Left ventricle myocardium inferior (tissue), 1 donor: ENCODE data around the gene CPNE4. TPM values are rescaled to one million over a fixed set of nuclear protein-coding genes. Genes with fewer than 3 reads are reported as not detected.

Source experiments
- DNase-seq: peaks from one replicate; pipeline ENCODE4 v3.0.0-alpha.2; 2020
- H3K27ac ChIP-seq: fragments of 200-600 bp; replicated peaks from 2 replicates; pipeline ENCODE4 v1.8.0; 2021
- H3K27me3 ChIP-seq: fragments of 200-600 bp; 2 replicates; pipeline ENCODE4 v1.8.0; 2021; ENCODE audit warnings: low read depth
- H3K36me3 ChIP-seq: fragments of 200-600 bp; 2 replicates; pipeline ENCODE4 v1.8.0; 2021
- H3K4me1 ChIP-seq: fragments of 200-600 bp; 2 replicates; pipeline ENCODE4 v1.8.0; 2021
- H3K4me3 ChIP-seq: fragments of 200-600 bp; 2 replicates; pipeline ENCODE4 v1.8.0; 2021; ENCODE audit warnings: mild to moderate bottlenecking, moderate library complexity
- H3K9me3 ChIP-seq: fragments of 200-600 bp; replicated peaks from 2 replicates; pipeline ENCODE4 v1.8.0; 2021
- CTCF ChIP-seq: fragments of 200-600 bp; IDR thresholded peaks from 2 replicates; pipeline ENCODE4 v1.8.0; 2021; ENCODE audit warnings: antibody characterized with exemption, mild to moderate bottlenecking, borderline replicate concordance
- intact Hi-C: fragments of 100-400 bp; cut with micrococcal nuclease; formaldehyde crosslinking; loops from one replicate; pipeline ENCODE4 v1.11.0; 2022
- total RNA-seq: library from RNA; stranded (reverse); fragmentation: NEBNext Ultra II Directional; extraction: Animal tissue kit (Norgen Biotek cat#: 25700); gene quantifications from one replicate; pipeline ENCODE4 v1.2.1, GENCODE V29; 2021
- donor health status: DM: no; HTN: yes; CAD: no; lungs with severe emphysema.

CPNE4 gene
- total RNA-seq, 1 donor from 2014 or later, result 17.9 TPM

GRCh38 chr3:131655070-131655690 lies 379.6 kb downstream of the CPNE4 start:
- intact Hi-C loops, result no loop called here

GRCh38 chr3:131645638-131646037 lies 389.2 kb downstream of the CPNE4 start:
- Histone ChIP-seq H3K36me3 (no peaks in the 10 kb centered on the region), H3K27me3 (no peaks in the 10 kb centered on the region), H3K4me1 (no peaks in the 10 kb centered on the region), H3K9me3 (no peaks in the 10 kb centered on the region), H3K27ac (no peak overlapping the region), H3K4me3 (no peak overlapping the region)
- intact Hi-C loops, result no loop called here
- no peak for TF ChIP-seq CTCF
- DNase-seq, result no peak

More at GRCh38 chr3:131655070-131655690, 379.6 kb downstream of the CPNE4 start:
- H3K9me3 ChIP-seq, result no peaks in the 10 kb centered on the region
- no peaks in the 10 kb centered on the region for H3K4me1 ChIP-seq
- no peak for DNase-seq
- H3K4me3 ChIP-seq, result no peak overlapping the region
- no peak for TF ChIP-seq CTCF
- H3K27me3 ChIP-seq, result no peaks in the 10 kb centered on the region
- H3K27ac ChIP-seq, result no peak overlapping the region
- no peaks in the 10 kb centered on the region for H3K36me3 ChIP-seq

- Histone ChIP-seq H3K4me3 (no peak overlapping the region), H3K27me3 (no peaks in the 10 kb centered on the region), H3K9me3 (no peaks in the 10 kb centered on the region), H3K27ac (no peak overlapping the region), H3K4me1 (no peaks in the 10 kb centered on the region), H3K36me3 (no peaks in the 10 kb centered on the region)
- DNase-seq, result no peak
- intact Hi-C loops, result no loop called here
- TF ChIP-seq CTCF, result no peak
These were observed 398.5 kb downstream of the CPNE4 start for GRCh38 chr3:131636266-131636775.

DNA sequence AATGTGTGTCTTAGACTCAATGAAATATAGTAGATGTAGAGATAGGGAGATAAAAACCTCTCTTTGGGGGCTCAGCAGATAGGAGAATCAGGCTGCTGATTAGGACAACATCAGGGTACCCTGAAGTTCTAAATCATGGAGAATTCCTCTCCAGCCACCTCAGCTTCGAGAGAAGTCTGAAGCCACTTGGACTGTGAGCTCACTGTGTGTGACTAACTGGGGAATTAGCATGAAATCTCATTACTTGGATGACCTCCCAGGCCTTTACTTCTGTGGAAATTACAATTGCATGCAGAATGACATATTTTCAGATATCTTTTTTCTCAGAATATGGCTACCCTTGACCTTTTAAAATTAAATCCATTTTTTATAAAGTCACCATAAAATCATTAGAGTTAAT lies 404.0 kb downstream of the CPNE4 start:
- no peaks in the 10 kb centered on the region for H3K36me3 ChIP-seq
- no peak for DNase-seq
- H3K27ac ChIP-seq, result no peak overlapping the region
- intact Hi-C loops, result no loop called here
- H3K27me3 ChIP-seq, result no peaks in the 10 kb centered on the region
- no peak overlapping the region for H3K4me3 ChIP-seq
- no peaks in the 10 kb centered on the region for H3K4me1 ChIP-seq
- no peaks in the 10 kb centered on the region for H3K9me3 ChIP-seq
- no peak for TF ChIP-seq CTCF

- Histone ChIP-seq H3K4me1 (no peaks in the 10 kb centered on the region), H3K36me3 (no peaks in the 10 kb centered on the region), H3K9me3 (no peaks in the 10 kb centered on the region), H3K27me3 (no peaks in the 10 kb centered on the region), H3K27ac (no peak overlapping the region), H3K4me3 (no peak overlapping the region)
- intact Hi-C loops, result no loop called here
- no peak for DNase-seq
- TF ChIP-seq CTCF, result no peak
These were observed 404.7 kb downstream of the CPNE4 start for GRCh38 chr3:131630097-131630496.
